ENCODE data around the gene ZNF280D. TPM values are rescaled to one million over a fixed set of nuclear protein-coding genes. Genes with fewer than 3 reads are reported as not detected.

ZNF280D gene
- total RNA-seq, 2 experiments from 2014 or later, result 17.5 to 21.0 TPM

- peaks cover 4% of the 10 kb centered on the region for H3K4me1 Mint-ChIP-seq (ENCODE audit: low read depth)
- no peak overlapping the region for H3K27ac Mint-ChIP-seq
Observed at GRCh38 chr15:56613811-56614210, 119.5 kb downstream of the ZNF280D start.

GRCh38 chr15:56608993-56609392 is 124.3 kb downstream of the ZNF280D start:
- Mint-ChIP-seq H3K27me3 (ENCODE audit: low read depth) (peaks cover 13% of the 10 kb centered on the region), H3K4me3 (no peak overlapping the region), H3K27ac (no peak overlapping the region), H3K9me3 (ENCODE audit: insufficient read depth) (peaks cover 10% of the 10 kb centered on the region), H3K4me1 (ENCODE audit: low read depth) (peaks cover 16% of the 10 kb centered on the region), H3K36me3 (ENCODE audit: low read depth) (no peaks in the 10 kb centered on the region)
- DNase-seq, result no peak
- POLR2A ChIA-PET, result no interaction called here
- ATAC-seq, result no peak
- CTCF ChIA-PET, result interaction anchor here (1.6 kb wide), 1 partner anchor 118 kb away, joined by 4 read pairs; no protein-coding TSS in a partner anchor

More at GRCh38 chr15:56613811-56614210, 119.5 kb downstream of the ZNF280D start:
- Mint-ChIP-seq H3K27me3 (ENCODE audit: low read depth) (peaks cover 8% of the 10 kb centered on the region), H3K4me3 (no peak overlapping the region), H3K9me3 (ENCODE audit: insufficient read depth) (no peaks in the 10 kb centered on the region), H3K36me3 (ENCODE audit: low read depth) (no peaks in the 10 kb centered on the region)
- ChIA-PET CTCF (interaction anchor here (1.1 kb wide), 1 partner anchor 123 kb away, joined by 4 read pairs; no protein-coding TSS in a partner anchor), POLR2A (no interaction called here)
- ATAC-seq (no peak), DNase-seq (no peak)

DNA sequence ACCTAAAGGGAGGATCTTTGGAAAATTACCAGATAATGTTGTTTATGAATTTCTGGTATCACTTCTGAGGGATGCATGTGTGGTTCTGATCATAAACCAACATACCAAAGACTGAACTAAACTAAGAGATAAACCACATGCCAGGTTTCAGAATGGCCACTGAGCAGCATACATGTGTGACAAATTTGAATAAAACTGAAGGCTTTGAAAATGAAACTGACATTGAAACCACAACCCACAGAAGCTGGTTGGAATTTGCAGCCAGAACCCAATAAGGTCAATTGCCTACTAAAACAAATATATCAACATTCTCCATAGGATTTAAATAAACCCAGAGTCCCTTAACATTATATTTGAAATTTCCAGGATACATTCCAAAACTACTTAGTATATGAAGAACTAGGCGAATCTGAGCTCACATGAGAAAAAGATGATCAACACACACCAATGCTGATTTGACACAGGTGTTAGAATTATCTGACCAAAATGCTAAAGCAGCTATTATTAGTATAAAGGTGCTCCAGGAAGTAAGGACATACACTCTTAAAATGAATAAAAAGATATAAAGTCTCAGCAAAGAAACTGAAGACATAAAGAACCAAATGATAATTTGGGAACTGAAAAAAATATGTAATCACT is 125.0 kb downstream of the ZNF280D start:
- Mint-ChIP-seq H3K27me3 (ENCODE audit: low read depth) (peaks cover 13% of the 10 kb centered on the region), H3K27ac (no peak overlapping the region), H3K36me3 (ENCODE audit: low read depth) (no peaks in the 10 kb centered on the region), H3K9me3 (ENCODE audit: insufficient read depth) (peaks cover 10% of the 10 kb centered on the region), H3K4me1 (ENCODE audit: low read depth) (peaks cover 11% of the 10 kb centered on the region), H3K4me3 (no peak overlapping the region)
- DNase-seq, result peak; percentile 28
- ATAC-seq, result peak; percentile 47
- ChIA-PET POLR2A (no interaction called here), CTCF (no interaction called here)

- ChIA-PET CTCF (no interaction called here), POLR2A (no interaction called here)
- no peak overlapping the region for H3K4me3 Mint-ChIP-seq
- H3K36me3 Mint-ChIP-seq (ENCODE audit: low read depth), result no peaks in the 10 kb centered on the region
- peaks cover 4% of the 10 kb centered on the region for H3K27me3 Mint-ChIP-seq (ENCODE audit: low read depth)
- ATAC-seq (no peak), DNase-seq (no peak)
- H3K4me1 Mint-ChIP-seq (ENCODE audit: low read depth), result no peaks in the 10 kb centered on the region
- H3K27ac Mint-ChIP-seq, result no peak overlapping the region
- peaks cover 23% of the 10 kb centered on the region for H3K9me3 Mint-ChIP-seq (ENCODE audit: insufficient read depth)
Observed at GRCh38 chr15:56602253-56602652, 131.1 kb downstream of the ZNF280D start.

- no peak for ATAC-seq
- ChIA-PET CTCF (no interaction called here), POLR2A (no interaction called here)
Observed at GRCh38 chr15:56600380-56600779, 132.9 kb downstream of the ZNF280D start.

GRCh38 chr15:56598991-56599390 is 134.3 kb downstream of the ZNF280D start:
- no peak for ATAC-seq
- Mint-ChIP-seq H3K27ac (no peak overlapping the region), H3K4me1 (ENCODE audit: low read depth) (no peaks in the 10 kb centered on the region), H3K36me3 (ENCODE audit: low read depth) (no peaks in the 10 kb centered on the region), H3K9me3 (ENCODE audit: insufficient read depth) (peaks cover 13% of the 10 kb centered on the region), H3K4me3 (no peak overlapping the region), H3K27me3 (ENCODE audit: low read depth) (peaks cover 10% of the 10 kb centered on the region)
- POLR2A ChIA-PET, result no interaction called here
- no peak for DNase-seq
- CTCF ChIA-PET, result no interaction called here

More at GRCh38 chr15:56600380-56600779, 132.9 kb downstream of the ZNF280D start:
- H3K27ac Mint-ChIP-seq, result no peak overlapping the region
- DNase-seq, result no peak
- no peaks in the 10 kb centered on the region for H3K4me1 Mint-ChIP-seq (ENCODE audit: low read depth)
- peaks cover 6% of the 10 kb centered on the region for H3K27me3 Mint-ChIP-seq (ENCODE audit: low read depth)
- no peak overlapping the region for H3K4me3 Mint-ChIP-seq
- peaks cover 17% of the 10 kb centered on the region for H3K9me3 Mint-ChIP-seq (ENCODE audit: insufficient read depth)
- no peaks in the 10 kb centered on the region for H3K36me3 Mint-ChIP-seq (ENCODE audit: low read depth)

DNA sequence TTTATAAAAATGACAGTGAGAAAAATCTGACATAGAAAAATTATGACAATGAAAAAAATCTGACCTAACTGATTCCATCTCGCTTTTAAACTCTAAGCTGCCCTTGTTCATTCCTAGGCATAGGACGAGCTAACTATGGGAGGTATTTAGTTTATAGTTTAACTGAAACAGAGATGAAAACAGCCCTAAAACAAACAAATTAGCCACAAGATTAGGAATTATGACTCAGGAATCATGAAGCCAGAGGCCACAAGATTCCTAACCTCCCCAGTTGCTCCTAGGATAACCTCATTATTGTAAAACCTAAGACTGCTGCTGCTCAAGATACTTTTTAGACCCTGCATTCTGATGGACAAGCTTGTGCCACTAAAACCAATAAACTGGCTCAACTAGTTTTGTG is 145.6 kb downstream of the ZNF280D start:
- no peak overlapping the region for H3K27ac Mint-ChIP-seq
- DNase-seq (no peak), ATAC-seq (no peak)
- no peaks in the 10 kb centered on the region for H3K27me3 Mint-ChIP-seq (ENCODE audit: low read depth)
- ChIA-PET POLR2A (no interaction called here), CTCF (no interaction called here)
- H3K4me1 Mint-ChIP-seq (ENCODE audit: low read depth), result no peaks in the 10 kb centered on the region
- H3K4me3 Mint-ChIP-seq, result no peak overlapping the region
- peaks cover 2% of the 10 kb centered on the region for H3K36me3 Mint-ChIP-seq (ENCODE audit: low read depth)
- H3K9me3 Mint-ChIP-seq (ENCODE audit: insufficient read depth), result peaks cover 18% of the 10 kb centered on the region

DNA sequence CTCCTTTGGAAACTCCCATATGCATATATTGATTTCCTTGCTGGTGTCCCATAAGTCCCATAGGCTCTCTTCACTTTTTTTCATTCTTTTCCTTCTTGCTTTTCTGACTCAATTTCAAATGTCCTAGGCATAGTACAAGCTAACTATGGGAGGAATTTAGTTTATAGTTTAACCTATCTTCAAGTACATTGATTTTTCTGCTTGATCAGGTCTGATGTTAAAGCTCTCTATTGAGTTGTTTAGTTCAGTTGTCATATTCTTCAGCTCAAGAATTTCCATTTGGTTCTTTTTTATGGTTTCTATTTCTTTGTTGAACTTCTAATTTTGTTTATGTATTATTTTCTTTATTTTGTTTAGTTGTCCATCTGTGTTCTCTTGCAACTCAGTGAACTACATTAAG is 147.1 kb downstream of the ZNF280D start:
- POLR2A ChIA-PET, result no interaction called here
- peaks cover 2% of the 10 kb centered on the region for H3K36me3 Mint-ChIP-seq (ENCODE audit: low read depth)
- H3K27me3 Mint-ChIP-seq (ENCODE audit: low read depth), result no peaks in the 10 kb centered on the region
- ATAC-seq, result no peak
- CTCF ChIA-PET, result no interaction called here
- H3K4me3 Mint-ChIP-seq, result no peak overlapping the region
- no peaks in the 10 kb centered on the region for H3K4me1 Mint-ChIP-seq (ENCODE audit: low read depth)
- H3K9me3 Mint-ChIP-seq (ENCODE audit: insufficient read depth), result peaks cover 18% of the 10 kb centered on the region
- DNase-seq, result no peak
- no peak overlapping the region for H3K27ac Mint-ChIP-seq

DNA sequence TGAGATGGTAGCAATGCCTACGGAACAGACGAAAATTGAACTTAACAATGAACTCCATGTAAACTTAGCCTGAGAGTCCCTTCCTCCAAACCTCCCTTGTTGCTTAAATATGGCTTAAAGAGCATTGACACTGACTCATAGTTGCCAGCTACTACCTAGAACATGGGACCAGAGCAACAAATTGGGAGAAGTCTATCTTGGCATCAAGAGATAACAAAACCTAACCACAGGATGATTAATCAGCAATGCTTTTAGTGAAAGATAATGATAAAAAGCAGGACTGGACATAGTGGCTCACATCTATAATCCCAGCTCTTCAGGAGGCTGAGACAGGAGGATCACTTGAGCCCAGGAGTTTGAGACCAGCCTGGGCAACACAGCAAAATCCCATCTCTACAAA is 150.5 kb downstream of the ZNF280D start:
- ChIA-PET CTCF (no interaction called here), POLR2A (no interaction called here)
- no peaks in the 10 kb centered on the region for H3K27me3 Mint-ChIP-seq (ENCODE audit: low read depth)
- H3K36me3 Mint-ChIP-seq (ENCODE audit: low read depth), result peaks cover 2% of the 10 kb centered on the region
- H3K4me3 Mint-ChIP-seq, result no peak overlapping the region
- DNase-seq (no peak), ATAC-seq (no peak)
- H3K27ac Mint-ChIP-seq, result no peak overlapping the region
- no peaks in the 10 kb centered on the region for H3K4me1 Mint-ChIP-seq (ENCODE audit: low read depth)
- H3K9me3 Mint-ChIP-seq (ENCODE audit: insufficient read depth), result peaks cover 16% of the 10 kb centered on the region

Other genes with a start within 250 kb of the ZNF280D start
- 10 to 100 TPM; 63.4 to 70.7 TPM for gene TCF12, start 185.1 kb upstream of the ZNF280D start, total RNA-seq

Measured in activated CD8-positive, alpha-beta T cell treated with anti-CD3 and anti-CD28 coated beads, Interleukin-2, amount 10 ng/mL, durations not matched to agents 7 days and 5 days (primary cell).